GM23248 (cell line): ENCODE measurements around the gene HERC2. TPM values are rescaled to one million over a fixed set of nuclear protein-coding genes. Genes with fewer than 3 reads are reported as not detected.
"Not testable (repeated sequence)": the region's sequence is repeated elsewhere in the genome, so short reads cannot be mapped to it uniquely, and the experiment has no call there.

Source experiments
- DNase-seq: peaks from one replicate; pipeline ENCODE4 v3.0.0-alpha.2; 2015
- H2AFZ ChIP-seq: fragments of 200-600 bp; sonication (generic); 2 replicates; pipeline ENCODE4 v1.6.1; 2016; ENCODE audit warnings: antibody characterized with exemption
- H3F3A ChIP-seq: fragments of 200-600 bp; sonication (generic); 2 replicates; pipeline ENCODE4 v1.6.1; 2016; ENCODE audit warnings: mild to moderate bottlenecking, antibody characterized with exemption, mixed run types; ENCODE audit not compliant: insufficient read depth
- H3K27ac ChIP-seq: fragments of 200-600 bp; sonication (generic); 2 replicates; pipeline ENCODE4 v1.5.1; 2016; ENCODE audit warnings: mild to moderate bottlenecking
- H3K27me3 ChIP-seq: fragments of 200-600 bp; sonication (generic); replicated peaks from 2 replicates; pipeline ENCODE4 v1.6.1; 2016; ENCODE audit warnings: mild to moderate bottlenecking; ENCODE audit not compliant: insufficient read depth
- H3K36me3 ChIP-seq: fragments of 200-600 bp; sonication (generic); 2 replicates; pipeline ENCODE4 v1.6.1; 2016; ENCODE audit warnings: low read depth, mild to moderate bottlenecking
- H3K4me1 ChIP-seq: fragments of 200-600 bp; sonication (generic); 2 replicates; pipeline ENCODE4 v1.6.1; 2016; ENCODE audit warnings: mild to moderate bottlenecking; ENCODE audit not compliant: insufficient read depth
- H3K4me2 ChIP-seq: fragments of 200-600 bp; sonication (generic); one replicate; pipeline ENCODE4 v1.6.1; 2016; ENCODE audit warnings: mild to moderate bottlenecking; ENCODE audit not compliant: unreplicated experiment
- H3K4me3 ChIP-seq: fragments of 200-600 bp; sonication (generic); 2 replicates; pipeline ENCODE4 v1.5.1; 2016; ENCODE audit warnings: mild to moderate bottlenecking
- H3K79me2 ChIP-seq: fragments of 200-600 bp; sonication (generic); 2 replicates; pipeline ENCODE4 v1.6.1; 2016; ENCODE audit warnings: mild to moderate bottlenecking; ENCODE audit not compliant: insufficient read depth
- H3K9ac ChIP-seq: fragments of 200-600 bp; sonication (generic); 2 replicates; pipeline ENCODE4 v1.6.1; 2016; ENCODE audit warnings: mild to moderate bottlenecking
- H3K9me2 ChIP-seq: fragments of 200-600 bp; sonication (generic); 2 replicates; pipeline ENCODE4 v1.6.1; 2016; ENCODE audit warnings: mixed run types, mild to moderate bottlenecking, moderate library complexity; ENCODE audit not compliant: insufficient read depth
- H3K9me3 ChIP-seq: fragments of 200-600 bp; sonication (generic); one replicate; pipeline ENCODE4 v1.6.1; 2017; ENCODE audit warnings: low read depth
- H4K20me1 ChIP-seq: fragments of 200-600 bp; sonication (generic); 2 replicates; pipeline ENCODE4 v1.6.0; 2016; ENCODE audit not compliant: insufficient read depth
- WGBS, 2 experiments: methylation state at CpG; one replicate each; pipeline ENCODE4 v1.1.6; 2015 to 2017; ENCODE audit warnings: low lambda C conversion rate in 2 of 2, low coverage in 1 of 2; ENCODE audit errors: missing lambda C conversion rate in 2 of 2; 5-methylcytosine and 5-hydroxymethylcytosine counted together
- in situ Hi-C: fragments of 300-500 bp; cut with MboI; formaldehyde crosslinking; loops from 2 replicates; pipeline ENCODE4 v1.15.0; 2020
- polyA plus RNA-seq: library from polyadenylated mRNA; unstranded; fragments of >200 nt; fragmentation: Nextera tagmentation; extraction: Ambion mirVana; gene quantifications from 2 replicates; pipeline ENCODE4 v1.2.1, GENCODE V29; 2016
- total RNA-seq: library from RNA; depleted of rRNA; stranded (reverse); fragments of >200 nt; shearing (Covaris generic); gene quantifications from 2 replicates; pipeline ENCODE4 v1.2.3, GENCODE V29; 2014

The HERC2 gene
- total and polyA plus RNA-seq, 2 experiments from 2014 or later = 28.7 to 36.6 TPM

DNA sequence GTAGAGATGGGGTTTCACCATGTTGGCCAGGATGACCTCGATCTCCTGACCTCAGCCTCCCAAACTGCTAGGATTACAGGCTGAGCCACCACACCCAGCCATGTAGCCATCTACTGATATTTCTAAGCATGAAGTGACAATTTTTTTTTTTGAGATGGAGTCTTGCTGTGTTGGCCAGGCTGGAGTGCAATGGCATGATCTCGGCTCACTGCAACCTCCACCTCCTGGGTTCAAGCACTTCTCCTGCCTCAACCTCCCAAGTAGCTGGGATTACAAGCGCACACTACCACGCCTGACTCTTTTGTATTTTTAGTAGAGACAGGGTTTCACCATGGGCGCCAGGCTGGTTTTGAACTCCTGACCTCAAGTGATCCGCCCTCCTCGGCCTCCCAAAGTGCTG, 5.0 kb downstream of the HERC2 start:
- peaks cover 69% of the 10 kb centered on the region for H3K79me2 ChIP-seq
- in situ Hi-C loops, H3K4me1 ChIP-seq, H3K4me3 ChIP-seq, H3K36me3 ChIP-seq, H4K20me1 ChIP-seq, H3K27me3 ChIP-seq, H3K27ac ChIP-seq, H3F3A ChIP-seq, DNase-seq, H3K9me3 ChIP-seq, H3K4me2 ChIP-seq, H3K9me2 ChIP-seq, H3K9ac ChIP-seq, H2AFZ ChIP-seq: not testable (repeated sequence)
- 99% methylated on average over 7 of the region's 7 CpGs for WGBS, 2 experiments

- H3K79me2 ChIP-seq = peaks cover 33% of the 10 kb centered on the region
- in situ Hi-C loops, H3K9me3 ChIP-seq, H4K20me1 ChIP-seq, H3K9me2 ChIP-seq, H3K27ac ChIP-seq, H3K4me3 ChIP-seq, H3K9ac ChIP-seq, H3F3A ChIP-seq, H2AFZ ChIP-seq, H3K4me2 ChIP-seq, H3K4me1 ChIP-seq, H3K36me3 ChIP-seq, DNase-seq, H3K27me3 ChIP-seq: not testable (repeated sequence)
- 82 to 88% methylated on average over 6 to 11 of the region's 11 CpGs for WGBS, 2 experiments
Measured at GRCh38 chr15:28310454-28310853, 11.5 kb downstream of the HERC2 start.

- H3K9ac ChIP-seq, H3K4me1 ChIP-seq, H3K9me2 ChIP-seq, H3K4me2 ChIP-seq, H3K9me3 ChIP-seq, H3K27ac ChIP-seq, in situ Hi-C loops, H3K4me3 ChIP-seq, H3K27me3 ChIP-seq, H3F3A ChIP-seq, H4K20me1 ChIP-seq, H2AFZ ChIP-seq, H3K36me3 ChIP-seq, DNase-seq: not testable (repeated sequence)
- H3K79me2 ChIP-seq = peaks cover 17% of the 10 kb centered on the region
- WGBS, 2 experiments = 98 to 99% methylated on average over 5 of the region's 5 CpGs
Measured at GRCh38 chr15:28308718-28309117, 13.3 kb downstream of the HERC2 start.

GRCh38 chr15:28305700-28306099, 16.3 kb downstream of the HERC2 start:
- H3K36me3 ChIP-seq, H3K27ac ChIP-seq, H4K20me1 ChIP-seq, H3K9ac ChIP-seq, in situ Hi-C loops, H3K27me3 ChIP-seq, H3K4me3 ChIP-seq, H3F3A ChIP-seq, DNase-seq, H3K9me2 ChIP-seq, H3K4me1 ChIP-seq, H3K9me3 ChIP-seq, H2AFZ ChIP-seq, H3K4me2 ChIP-seq: not testable (repeated sequence)
- WGBS, 2 experiments = 66 to 84% methylated on average over 2 of the region's 2 CpGs
- H3K79me2 ChIP-seq = peaks cover 12% of the 10 kb centered on the region

- H3K4me2 ChIP-seq, H4K20me1 ChIP-seq, H3K9me2 ChIP-seq, H3F3A ChIP-seq, H3K27me3 ChIP-seq, in situ Hi-C loops, H3K9me3 ChIP-seq, H3K4me1 ChIP-seq, H3K27ac ChIP-seq, H3K9ac ChIP-seq, H3K4me3 ChIP-seq, H3K36me3 ChIP-seq, DNase-seq, H2AFZ ChIP-seq: not testable (repeated sequence)
- peaks cover 19% of the 10 kb centered on the region for H3K79me2 ChIP-seq
- 98 to 99% methylated on average over 3 of the region's 3 CpGs for WGBS, 2 experiments
Measured at GRCh38 chr15:28297434-28297833, 24.5 kb downstream of the HERC2 start.

DNA sequence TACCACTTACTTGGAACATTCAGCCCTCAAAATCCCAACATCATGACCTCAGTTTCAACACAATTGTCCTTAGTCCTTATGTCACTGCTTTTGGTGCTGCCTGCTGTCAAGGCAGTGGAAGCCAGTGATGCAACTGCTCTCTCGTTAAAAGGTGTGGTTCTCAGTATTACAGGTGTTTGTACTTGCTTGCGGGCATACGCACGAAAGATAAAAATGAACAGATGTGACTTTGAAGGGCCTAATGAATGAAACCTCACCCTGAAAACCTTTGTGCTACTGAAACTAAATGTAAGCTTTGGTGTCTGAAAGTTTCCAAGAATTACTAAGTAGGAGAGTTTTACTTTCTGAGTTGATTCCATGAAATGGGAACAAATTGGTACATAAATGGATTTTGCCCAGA, 25.2 kb downstream of the HERC2 start:
- H3K27ac ChIP-seq, H3K4me2 ChIP-seq, H3K27me3 ChIP-seq, H3K9ac ChIP-seq, H3K9me3 ChIP-seq, H3K4me3 ChIP-seq, H2AFZ ChIP-seq, H3K4me1 ChIP-seq, in situ Hi-C loops, H3F3A ChIP-seq, H3K36me3 ChIP-seq, H3K9me2 ChIP-seq, H4K20me1 ChIP-seq, DNase-seq: not testable (repeated sequence)
- H3K79me2 ChIP-seq = peaks cover 19% of the 10 kb centered on the region
- 91 to 100% methylated on average over 3 of the region's 4 CpGs for WGBS, 2 experiments

- H3K4me2 ChIP-seq, in situ Hi-C loops, H3K9ac ChIP-seq, H3F3A ChIP-seq, H4K20me1 ChIP-seq, H3K27ac ChIP-seq, DNase-seq, H3K9me3 ChIP-seq, H2AFZ ChIP-seq, H3K27me3 ChIP-seq, H3K9me2 ChIP-seq, H3K4me1 ChIP-seq, H3K4me3 ChIP-seq: not testable (repeated sequence)
- H3K79me2 ChIP-seq = peaks cover 29% of the 10 kb centered on the region
- WGBS, 2 experiments = 76 to 79% methylated on average over 3 of the region's 3 CpGs
- peaks cover 12% of the 10 kb centered on the region for H3K36me3 ChIP-seq
Measured at GRCh38 chr15:28295009-28295563, 26.9 kb downstream of the HERC2 start.

DNA sequence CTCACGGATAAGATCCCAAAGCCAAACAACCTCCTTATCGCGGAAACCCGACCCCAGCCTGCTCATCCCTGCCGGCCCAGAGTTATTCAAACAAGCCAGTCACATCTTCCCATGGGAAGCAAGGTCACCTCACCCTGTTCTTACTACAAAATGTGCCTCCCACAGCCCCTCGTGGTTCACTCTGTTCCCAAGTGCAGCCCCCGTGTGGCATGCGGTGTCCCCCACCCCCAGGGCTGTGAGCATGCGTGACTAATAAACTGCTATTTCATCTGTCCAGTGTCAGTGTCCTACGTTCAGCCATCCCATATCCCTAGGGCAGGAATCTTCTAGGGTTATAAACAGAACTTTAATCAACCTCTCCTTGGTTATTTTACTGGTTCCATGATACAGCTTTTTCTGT, 27.4 kb downstream of the HERC2 start:
- H3K27ac ChIP-seq, H3K9me3 ChIP-seq, H3K4me2 ChIP-seq, H2AFZ ChIP-seq, H3K27me3 ChIP-seq, H3K9me2 ChIP-seq, H3K4me1 ChIP-seq, H3K4me3 ChIP-seq, DNase-seq, in situ Hi-C loops, H3F3A ChIP-seq, H3K9ac ChIP-seq, H4K20me1 ChIP-seq: not testable (repeated sequence)
- H3K36me3 ChIP-seq = peaks cover 17% of the 10 kb centered on the region
- 87 to 89% methylated on average over 9 to 10 of the region's 10 CpGs for WGBS, 2 experiments
- H3K79me2 ChIP-seq = peaks cover 31% of the 10 kb centered on the region
